HuH-7.5 (cell line): ENCODE results near the gene AUTS2.
"Not testable (repeated sequence)": the region's sequence is repeated elsewhere in the genome, so short reads cannot be mapped to it uniquely, and the experiment has no call there.

Source experiments
- DNase-seq: peaks from one replicate; pipeline ENCODE4 v3.0.0; 2011; ENCODE audit warnings: low spot score

The AUTS2 gene

DNA sequence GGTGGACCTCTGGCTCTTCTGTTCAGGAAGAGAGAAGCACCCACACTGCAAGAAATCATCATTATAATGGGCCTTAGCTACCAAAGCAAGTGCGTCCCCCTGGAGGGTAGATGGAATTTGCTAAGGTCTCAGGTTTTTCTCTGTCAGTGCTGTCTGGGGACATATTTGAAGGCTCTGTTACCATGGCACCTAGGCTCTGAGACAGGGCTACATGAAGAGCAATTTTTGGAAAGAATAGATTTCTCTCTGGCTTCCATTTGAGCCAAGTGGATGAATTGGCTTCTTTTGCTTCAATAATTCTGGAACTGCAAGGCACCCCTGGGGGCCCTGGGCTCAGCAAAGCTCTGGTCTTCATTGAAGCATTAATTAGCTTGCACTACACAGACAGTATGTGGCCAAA, 1184.5 kb downstream of the AUTS2 start:
- DNase-seq: no peak

DNA sequence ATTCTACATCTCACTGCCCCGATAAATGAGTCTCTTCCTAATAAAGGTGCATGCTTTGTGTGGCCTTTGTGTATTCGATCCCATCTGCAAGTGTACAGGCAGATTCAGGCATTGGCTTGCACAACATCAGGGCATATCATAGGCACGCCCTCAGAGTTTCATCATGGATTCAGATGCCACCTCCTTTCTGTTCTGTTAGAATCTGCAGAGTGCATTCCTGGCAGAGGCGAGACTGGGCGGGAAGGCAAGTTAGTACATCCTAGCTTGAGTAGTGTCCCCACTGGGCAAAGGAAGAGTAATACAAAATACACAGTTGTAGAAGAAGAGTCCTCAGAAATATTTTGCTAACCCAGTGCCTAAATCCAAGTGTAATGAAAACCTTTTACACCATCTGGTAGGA, 1187.2 kb downstream of the AUTS2 start:
- no peak for DNase-seq

DNA sequence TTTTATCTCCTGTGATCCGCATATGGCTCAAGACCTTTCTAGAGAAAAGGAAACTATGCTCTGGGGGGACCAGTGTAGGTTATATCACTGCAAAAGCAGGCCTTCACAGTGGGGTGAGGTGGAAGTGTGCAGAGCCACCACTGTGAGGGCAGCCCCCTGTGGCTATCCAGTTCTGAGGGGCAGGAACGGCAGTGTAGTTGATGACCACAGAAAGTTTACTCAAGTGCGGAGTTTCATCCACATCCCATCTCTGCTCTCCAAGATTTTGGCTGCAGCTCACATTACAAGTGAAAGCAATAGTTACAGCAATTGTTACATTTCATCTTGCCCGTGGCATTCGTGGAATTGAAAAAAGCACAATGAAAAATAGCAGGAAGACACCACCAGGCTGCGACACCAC, 1187.8 kb downstream of the AUTS2 start:
- DNase-seq: no peak

DNA sequence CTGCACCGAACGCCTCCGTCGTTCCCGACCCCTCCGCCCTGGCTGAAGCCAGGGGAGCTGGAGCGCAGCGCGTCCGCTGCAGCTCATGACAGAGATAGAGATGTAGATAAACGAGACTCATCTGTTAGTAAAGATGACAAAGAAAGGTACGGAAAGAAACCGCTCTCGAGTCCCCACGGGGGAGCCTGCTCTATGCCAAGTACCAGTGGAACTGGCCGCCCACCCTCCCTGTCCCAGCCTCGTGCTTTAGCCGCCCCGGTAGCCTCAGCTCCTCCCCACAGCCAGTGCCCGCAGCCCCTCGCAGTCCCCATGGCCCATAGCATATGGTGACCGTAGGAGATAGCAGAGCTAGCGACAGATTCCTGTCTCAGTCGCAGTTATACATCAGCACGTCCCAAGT, 1189.0 kb downstream of the AUTS2 start:
- no peak for DNase-seq

DNA sequence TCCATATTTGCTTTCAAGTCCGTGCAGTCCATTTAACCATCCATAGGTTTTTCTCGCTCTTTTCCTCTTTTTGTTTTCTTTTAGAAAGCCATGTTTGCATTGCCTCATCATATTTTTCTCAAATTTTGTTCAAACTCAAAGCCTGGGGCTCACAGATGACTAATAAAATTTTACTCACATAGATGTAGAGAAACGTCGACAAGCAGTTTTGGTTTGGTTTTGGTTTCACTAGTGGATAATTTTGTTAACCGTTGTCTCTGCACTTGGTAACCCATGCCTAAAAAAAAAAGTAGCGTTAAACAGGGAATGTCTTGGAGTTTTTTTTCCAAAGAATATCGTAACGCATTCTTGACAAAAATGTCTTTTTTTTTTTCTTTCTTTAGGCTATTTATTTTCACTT, 1189.5 kb downstream of the AUTS2 start:
- no peak for DNase-seq

DNA sequence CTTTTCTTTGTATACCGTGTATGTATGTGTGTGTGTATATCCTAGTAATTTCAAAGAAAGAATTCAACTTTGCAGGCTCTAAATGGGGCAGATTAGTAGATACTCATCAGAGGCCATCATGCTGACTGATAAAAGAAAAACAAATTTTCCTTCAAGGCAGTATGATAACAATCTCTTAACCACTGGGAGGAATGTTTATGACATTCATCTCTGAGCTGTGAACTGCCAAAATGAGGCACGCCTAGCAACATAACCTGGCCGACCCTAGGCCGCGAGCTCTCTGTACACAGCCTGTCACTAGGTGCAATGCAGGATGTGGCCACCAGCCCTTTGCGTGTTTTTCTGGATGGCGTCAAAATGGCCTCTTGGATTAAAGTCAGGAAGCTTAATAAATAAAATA, 1190.0 kb downstream of the AUTS2 start:
- DNase-seq: peak; percentile 40

DNA sequence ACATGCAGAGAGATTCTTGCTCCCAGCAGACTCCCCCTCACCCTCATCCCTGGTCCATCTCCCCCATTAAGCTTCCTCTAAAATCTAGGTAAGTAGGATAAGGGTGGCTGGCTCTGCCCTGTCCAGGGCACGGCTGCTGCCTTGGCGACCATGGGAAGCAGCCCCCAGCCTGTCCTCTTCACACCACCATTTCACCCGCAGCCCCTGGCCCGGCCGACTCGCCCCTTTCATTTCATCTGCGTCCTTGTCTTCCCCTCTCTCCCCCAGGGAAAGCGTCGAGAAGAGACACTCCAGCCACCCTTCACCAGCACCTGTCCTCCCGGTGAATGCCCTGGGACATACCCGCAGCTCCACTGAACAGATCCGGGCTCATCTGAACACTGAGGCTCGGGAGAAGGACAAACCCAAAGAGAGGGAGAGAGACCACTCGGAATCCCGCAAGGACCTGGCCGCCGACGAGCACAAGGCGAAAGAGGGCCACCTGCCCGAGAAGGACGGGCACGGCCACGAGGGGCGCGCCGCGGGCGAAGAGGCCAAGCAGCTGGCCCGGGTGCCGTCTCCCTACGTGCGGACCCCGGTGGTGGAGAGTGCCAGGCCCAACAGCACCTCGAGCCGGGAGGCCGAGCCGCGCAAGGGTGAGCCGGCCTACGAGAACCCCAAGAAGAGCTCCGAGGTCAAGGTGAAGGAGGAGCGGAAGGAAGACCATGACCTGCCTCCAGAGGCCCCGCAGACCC, 1191.4 kb downstream of the AUTS2 start:
- no peak for DNase-seq

DNA sequence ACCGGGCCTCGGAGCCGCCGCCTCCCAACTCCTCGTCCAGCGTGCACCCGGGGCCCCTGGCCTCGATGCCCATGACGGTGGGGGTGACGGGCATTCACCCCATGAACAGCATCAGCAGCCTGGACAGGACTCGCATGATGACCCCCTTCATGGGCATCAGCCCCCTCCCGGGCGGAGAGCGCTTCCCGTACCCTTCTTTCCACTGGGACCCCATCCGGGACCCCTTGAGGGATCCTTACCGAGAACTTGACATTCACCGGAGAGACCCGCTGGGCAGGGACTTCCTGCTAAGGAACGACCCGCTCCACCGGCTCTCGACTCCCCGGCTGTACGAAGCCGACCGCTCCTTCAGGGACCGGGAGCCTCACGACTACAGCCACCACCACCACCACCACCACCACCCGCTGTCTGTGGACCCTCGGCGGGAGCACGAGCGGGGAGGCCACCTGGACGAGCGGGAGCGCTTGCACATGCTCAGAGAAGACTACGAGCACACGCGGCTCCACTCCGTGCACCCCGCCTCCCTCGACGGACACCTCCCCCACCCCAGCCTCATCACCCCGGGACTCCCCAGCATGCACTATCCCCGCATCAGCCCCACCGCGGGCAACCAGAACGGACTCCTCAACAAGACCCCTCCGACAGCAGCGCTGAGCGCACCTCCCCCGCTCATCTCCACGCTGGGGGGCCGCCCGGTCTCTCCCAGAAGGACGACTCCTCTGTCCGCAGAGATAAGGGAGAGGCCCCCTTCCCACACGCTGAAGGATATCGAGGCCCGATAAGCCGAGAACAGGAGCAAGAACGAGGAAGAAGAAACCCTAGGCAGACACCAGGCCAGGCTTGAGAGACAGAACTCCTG, 1192.2 kb downstream of the AUTS2 start:
- DNase-seq: no peak

DNA sequence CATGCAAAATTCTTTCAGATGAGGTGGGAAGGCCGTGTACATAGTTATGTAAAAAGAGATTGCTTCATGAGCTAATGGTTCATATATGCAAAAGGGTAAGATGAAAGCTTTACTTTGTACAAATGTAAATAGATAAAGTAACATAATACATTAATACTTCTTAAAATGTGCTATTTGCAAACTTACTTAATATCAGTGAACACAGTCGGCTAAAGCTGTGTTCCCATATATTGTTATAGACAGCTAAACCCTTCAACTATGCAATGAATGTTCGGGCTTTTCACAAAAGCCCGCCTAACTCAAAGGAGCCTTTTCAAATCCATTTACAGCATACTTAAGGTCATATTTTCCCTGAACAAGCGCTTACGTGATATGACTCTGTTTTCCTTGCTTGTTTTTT, 1193.1 kb downstream of the AUTS2 start:
- DNase-seq: no peak

DNA sequence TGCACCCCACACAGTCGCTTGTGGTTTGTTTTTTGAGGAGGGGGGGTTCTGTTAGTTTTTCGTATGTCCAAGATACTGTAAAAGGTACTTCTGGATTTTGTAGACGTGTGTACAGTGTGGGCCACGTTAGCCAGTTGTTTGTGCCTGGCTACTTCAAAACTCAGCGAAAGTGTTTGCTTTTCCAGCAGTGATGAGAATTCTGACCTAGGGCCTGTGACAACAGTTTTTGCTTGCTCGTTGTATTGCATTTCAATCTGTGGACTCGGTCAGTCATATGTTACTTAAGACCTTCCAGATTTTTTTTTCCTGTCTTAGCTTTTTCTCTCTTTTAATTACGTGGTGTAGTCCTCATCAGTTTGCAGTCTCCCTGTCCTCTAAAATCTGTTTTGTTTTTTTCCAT, 1194.8 kb downstream of the AUTS2 start:
- no peak for DNase-seq

DNA sequence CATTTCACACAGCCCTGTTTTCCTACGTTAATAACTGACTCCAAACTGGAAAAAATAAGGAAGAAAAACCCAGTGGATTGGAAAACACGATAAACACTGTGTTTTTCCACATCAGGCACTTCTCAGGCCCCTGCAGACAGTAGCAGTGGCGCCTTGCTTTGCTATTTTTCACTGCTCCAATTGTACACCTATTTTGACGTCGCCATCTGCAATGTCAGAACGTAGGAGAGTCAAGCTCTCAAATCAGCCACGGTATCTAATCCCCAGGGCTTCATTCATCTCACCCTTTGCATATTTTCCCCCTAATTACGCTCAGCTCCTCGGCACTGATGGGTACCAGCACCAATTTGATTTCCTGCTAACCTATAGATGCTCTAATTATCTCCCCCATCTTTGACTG, 1195.5 kb downstream of the AUTS2 start:
- DNase-seq: no peak

DNA sequence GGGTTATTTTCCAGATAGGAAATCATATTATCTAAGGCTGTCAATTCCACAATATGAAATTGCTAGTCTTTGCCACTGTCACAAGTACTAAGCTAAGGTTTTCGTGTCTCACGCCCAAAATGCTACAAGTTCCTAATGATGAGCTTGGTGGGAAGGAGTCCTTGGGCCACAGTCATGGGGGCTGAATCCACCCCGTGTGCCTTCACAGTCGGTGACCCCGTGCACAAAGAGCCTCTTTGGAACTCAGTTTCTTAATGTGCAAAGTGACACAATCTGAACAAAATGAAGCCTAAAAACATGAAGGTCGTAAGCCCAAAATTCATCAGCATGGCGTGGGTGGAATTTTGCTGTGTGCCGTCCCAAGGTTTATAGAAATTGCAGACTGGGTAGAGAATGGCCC, 1196.7 kb downstream of the AUTS2 start:
- DNase-seq: no peak

DNA sequence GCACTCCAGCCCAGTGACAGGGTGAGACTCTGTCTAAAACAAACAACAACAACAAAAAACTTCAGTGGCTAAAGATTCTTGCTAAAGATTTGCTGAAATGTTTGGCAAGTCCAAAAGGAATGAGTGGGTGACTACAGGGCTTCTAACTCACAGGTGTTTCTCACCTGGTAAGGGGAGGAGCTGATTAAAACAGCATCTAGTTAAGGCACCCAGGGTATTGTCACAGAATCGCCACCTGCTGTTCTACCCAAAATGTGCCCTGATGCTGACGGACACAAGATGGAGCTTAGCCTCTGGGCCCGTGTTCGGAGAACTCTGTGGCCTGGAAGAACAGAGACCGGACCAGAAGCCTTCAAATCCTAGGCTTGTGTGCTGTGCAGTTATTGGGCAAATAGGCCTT, 1197.7 kb downstream of the AUTS2 start:
- no peak for DNase-seq

DNA sequence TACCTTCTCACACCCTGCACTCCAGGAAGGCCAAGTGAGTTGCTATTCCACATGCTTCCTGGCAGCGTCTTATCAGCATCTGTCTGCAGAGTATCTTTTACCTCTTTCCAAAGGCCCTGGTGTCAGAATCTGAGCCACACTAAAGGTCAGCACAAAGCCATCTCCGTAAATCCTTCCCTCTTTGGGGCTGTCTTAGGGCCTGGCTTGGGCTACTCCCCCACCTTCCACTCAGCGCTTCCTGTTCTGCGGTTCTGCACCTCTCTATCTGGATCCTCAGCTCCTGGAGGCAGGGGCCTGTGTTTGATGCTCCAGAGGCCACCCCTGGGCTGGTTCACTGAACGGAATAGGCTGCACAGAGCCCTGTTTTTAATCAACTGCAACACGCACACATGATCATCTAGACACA, 1198.8 kb downstream of the AUTS2 start:
- no peak for DNase-seq

DNA sequence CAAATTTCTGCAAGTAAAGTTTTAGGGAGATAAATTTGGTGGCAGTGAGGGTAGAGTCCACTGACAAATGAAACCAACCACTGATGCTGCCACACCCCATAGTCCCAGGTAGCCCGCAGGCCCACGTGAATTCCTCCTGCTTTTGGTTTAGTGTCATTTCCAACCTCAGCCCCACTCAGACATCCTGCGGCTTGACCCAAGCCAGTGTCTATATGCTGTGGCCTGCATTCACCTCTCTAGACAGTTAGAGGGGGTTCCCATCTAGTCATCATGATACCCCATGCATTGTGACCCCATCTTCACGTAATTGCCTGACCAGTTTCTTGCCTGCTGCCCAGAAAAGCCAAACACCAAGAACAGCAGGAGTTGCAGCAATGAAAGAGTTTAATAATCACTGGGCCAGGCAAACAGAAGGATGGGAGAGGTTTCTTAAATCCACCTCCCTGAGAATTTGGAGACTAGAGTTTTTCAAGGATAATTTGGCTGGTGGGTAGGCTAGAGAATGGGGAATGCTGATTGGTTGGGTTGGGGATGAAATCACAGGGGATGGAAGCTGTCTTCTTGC, 1201.6 kb downstream of the AUTS2 start:
- no peak for DNase-seq

DNA sequence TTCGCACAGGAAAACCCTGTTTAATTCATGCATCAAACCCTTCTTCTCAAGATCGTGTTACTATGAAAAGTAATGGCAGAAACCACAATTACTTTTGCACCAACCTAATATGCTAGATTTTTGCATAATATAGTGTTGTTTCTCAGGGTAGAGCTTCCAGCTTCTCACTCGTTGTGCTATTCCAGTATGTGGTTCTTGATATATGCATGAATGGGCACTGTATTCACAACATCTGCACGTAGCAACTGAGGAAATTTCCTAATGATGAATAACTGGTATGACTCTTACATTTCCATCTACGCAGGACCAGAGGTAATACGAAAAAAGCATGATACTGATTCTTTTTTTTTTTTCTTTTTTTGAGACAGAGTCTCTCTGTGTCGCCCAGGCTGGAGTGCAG, 1207.1 kb downstream of the AUTS2 start:
- DNase-seq: no peak

DNA sequence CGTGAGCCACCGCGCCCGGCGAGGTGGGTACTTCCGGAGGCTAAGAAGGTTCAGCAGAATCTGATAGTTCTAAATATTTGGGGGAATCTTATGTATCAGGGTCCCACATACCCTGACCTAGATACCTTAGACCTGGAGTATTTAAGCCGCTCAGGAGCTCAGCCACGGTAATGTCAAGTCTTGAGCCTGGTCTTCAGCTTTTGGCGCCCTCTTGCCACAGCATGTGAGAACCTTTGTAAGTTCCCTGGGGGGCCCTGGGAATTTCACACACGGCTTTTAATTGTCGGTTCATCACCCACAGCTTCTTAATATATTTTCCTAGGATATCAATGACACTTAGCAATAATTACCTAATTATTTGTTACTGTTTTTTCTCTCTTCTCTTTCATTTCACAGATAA, 1209.4 kb downstream of the AUTS2 start:
- no peak for DNase-seq

DNA sequence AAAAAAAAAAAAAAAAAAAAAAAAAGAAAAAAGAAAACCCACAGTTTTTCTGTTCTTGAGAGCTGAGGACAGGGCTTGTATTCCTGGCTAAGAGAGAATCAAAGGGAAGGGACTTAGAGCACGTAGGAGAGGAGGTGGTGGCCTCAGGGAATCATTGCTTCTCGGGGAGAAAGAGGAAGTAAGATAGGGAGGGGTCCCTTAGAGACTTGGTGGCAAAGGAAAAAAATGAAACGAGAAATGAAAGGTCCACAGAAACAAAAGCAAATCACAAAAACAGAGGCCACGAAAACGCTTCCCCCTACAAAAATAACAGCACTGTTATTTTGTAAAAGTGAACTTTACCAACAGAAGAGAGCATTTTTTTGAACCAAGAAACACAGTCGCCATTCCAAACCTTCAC, 1210.6 kb downstream of the AUTS2 start:
- no peak for DNase-seq

DNA sequence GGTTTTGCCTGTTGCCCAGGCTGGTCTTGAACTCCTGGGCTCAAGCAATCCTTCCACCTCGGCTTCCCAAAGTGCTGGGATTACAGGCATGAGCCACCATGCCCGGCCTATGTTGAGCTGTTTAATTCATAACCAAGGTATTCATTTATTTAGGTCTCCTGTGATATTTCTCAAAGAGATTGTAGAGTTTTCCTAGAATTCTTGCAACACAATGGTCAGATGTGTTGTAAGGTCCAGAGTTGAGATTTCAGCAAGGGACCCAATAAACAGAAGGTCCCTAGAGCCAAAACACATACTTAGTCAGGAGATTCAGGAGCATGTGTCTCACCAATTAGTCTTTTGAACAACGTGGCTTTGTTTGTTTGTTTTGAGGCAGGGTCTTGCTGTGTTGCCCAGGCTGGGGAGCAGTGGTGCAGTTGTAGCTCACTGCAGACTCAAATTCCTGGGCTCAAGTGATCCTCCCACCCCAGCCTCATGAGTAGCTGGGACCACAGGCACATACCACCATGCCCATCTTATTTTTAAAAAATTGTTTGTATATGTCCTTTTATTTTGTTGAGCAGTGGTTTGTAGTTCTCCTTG, 1212.4 kb downstream of the AUTS2 start:
- no peak for DNase-seq

DNA sequence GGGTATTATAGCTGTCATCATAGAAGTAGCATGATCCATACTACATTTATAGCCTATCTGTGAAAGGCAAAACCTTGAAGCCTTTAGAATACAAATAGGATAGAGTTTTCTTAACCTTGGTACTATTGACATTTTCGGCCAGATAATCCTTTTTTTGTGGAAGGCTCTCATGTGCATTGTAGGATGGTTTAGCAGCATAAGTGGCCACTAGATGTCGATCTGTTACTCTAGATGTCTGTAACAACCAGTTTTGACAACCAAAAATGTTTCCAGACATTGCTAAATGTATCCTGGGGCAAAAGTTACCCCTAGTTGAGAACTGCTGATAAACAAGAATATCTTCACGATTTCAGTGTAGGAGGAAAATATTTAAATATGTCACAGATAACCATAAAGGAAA, 1214.2 kb downstream of the AUTS2 start:
- DNase-seq: no peak

DNA sequence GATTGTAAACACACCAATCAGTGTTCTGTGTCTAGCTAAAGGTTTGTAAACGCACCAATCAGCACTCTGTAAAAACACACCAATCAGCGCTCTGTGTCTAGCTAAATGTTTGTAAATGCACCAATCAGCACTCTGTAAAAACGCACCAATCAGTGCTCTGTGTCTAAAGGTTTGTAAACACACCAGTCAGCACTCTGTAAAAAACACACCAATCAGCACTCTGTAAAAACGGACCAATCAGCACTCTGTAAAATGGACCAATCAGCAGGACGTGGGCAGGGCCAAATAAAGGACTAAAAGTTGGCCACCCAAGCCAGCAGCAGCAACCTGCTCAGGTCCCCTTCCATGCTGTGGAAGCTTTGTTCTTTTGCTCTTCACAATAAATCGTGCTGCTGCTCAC, 1224.2 kb downstream of the AUTS2 start:
- DNase-seq: not testable (repeated sequence)

DNA sequence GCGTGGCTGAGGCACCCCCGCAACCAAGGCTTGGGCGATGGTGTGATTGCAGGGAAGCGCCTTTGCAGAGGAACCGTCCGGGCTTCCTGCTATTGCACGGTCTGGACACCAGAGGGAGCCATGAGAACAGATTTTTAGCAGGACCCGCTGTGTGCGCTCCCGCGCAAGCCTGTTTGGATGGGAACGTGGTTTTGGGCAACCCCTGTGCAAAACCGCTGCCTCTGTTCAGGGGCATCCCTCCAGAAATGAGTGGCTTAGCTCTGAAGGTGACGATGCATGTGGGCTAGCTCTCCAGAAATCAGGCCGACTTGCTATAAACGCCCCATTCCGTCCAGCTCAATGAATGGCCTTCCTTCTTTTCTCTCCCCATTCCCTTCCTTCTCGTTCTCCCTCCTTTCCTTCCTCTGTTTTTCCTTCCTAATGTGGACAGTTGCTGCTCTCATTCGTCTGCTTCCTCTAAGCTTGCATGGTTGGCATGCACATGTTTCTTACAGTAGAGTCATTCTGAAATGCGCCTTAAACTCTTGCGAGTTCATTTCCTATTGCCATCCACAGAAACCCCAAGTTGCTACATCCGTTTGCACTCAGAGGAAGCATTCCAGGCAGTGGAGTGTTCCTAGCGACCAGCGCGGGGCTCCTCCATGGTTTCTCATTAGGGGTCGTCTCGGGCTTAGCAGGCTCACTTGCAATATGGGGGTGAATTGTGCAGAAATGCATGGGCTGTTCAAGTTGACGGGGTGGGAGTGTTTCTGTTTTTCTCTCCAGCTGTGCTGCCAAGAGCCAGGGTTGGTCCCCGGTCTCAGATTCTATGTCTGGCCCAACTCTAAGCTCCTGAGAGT, 1231.2 kb downstream of the AUTS2 start:
- peak; percentile 80 for DNase-seq
